ENCODE data around the gene FGF9.

DNA sequence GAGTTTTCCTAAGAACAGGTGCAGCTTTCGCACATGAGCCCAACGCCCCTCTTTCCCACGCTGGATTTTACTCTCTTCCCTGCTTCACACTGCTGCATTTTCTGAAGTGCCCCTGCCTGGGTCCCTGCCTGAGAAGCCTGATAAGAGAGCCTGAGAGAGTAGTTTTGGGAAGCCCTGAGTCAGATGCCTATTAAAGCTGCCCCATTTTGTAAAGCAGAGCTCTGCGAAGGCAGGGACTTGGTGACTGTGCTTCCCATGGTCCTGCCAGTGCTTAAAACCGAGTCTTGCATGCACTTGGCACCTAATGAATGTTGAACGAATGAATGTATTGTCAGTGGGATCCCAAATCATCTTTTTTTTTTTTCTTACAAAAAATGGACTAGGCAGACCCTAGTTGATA lies 18.2 kb downstream of the FGF9 start:
- no peak for TF ChIP-seq EZH2 (IDR thresholded peaks at IDR 0.05)
- no peak for TF ChIP-seq POLR2AphosphoS5 (IDR thresholded peaks at IDR 0.05; ENCODE audit: borderline replicate concordance, low read depth, low read length)
